Endothelial cell of umbilical vein (primary cell): ENCODE data around the gene DLGAP1. TPM values are rescaled to one million over a fixed set of nuclear protein-coding genes. Genes with fewer than 3 reads are reported as not detected.

Experiments used
- BruUV-seq: library from RNA; stranded (reverse); fragments of 400-500 nt; replicated peaks from 2 replicates; lab custom pipeline; 2021; lab: Mats Ljungman, UMichigan
- CTCF ChIA-PET: fragments of 300-600, 350-600 bp; sonication (Branson Sonifier 250); formaldehyde crosslinking; loops from one replicate; lab custom pipeline; 2021; ENCODE audit warnings: antibody characterized with exemption, inconsistent platforms; lab: Charles Lee
- POLR2A ChIA-PET: fragments of 300-600, 350-600 bp; sonication (Branson Sonifier 250); formaldehyde crosslinking; loops from one replicate; lab custom pipeline; 2021; ENCODE audit warnings: antibody characterized with exemption, inconsistent platforms; lab: Charles Lee
- DNase-seq: peaks from one replicate; pipeline ENCODE4 v3.0.0-alpha.2; 2011; ENCODE audit warnings: low read depth, low spot score
- FAIRE-seq: peaks from 2 replicates; lab custom pipeline; 2011; peaks lifted over from hg19 to GRCh38; lab: Jason Lieb, UNC
- H2AFZ ChIP-seq: 2 replicates; pipeline ENCODE4 v1.6.0; 2012; ENCODE audit warnings: low read depth, low read length, control low read depth, inconsistent platforms
- H3K27ac ChIP-seq: 2 replicates; pipeline ENCODE4 v1.5.1; 2011; ENCODE audit warnings: low read depth, mild to moderate bottlenecking, control low read depth, low read length, moderate library complexity; ENCODE audit not compliant: insufficient read depth
- H3K27me3 ChIP-seq, 2 experiments: 2 replicates each; pipeline versions ENCODE4 v1.6.0 to v1.6.1; 2011; ENCODE audit warnings: low read length in 2 of 2, mixed read lengths in 1 of 2; ENCODE audit not compliant: control insufficient read depth in 2 of 2, insufficient read depth in 2 of 2
- H3K36me3 ChIP-seq, 2 experiments: 2 replicates in 1 of 2; 3 replicates in 1 of 2; pipeline ENCODE4 v1.5.1; 2011; ENCODE audit warnings: low read length in 2 of 2, mild to moderate bottlenecking in 1 of 2, moderate library complexity in 1 of 2; ENCODE audit not compliant: control insufficient read depth in 2 of 2, insufficient read depth in 2 of 2; ENCODE audit errors: extremely low read depth in 1 of 2
- H3K4me1 ChIP-seq: 3 replicates; pipeline ENCODE4 v1.5.1; 2011; ENCODE audit warnings: mild to moderate bottlenecking, low read length; ENCODE audit not compliant: control insufficient read depth, insufficient read depth; ENCODE audit errors: extremely low read depth
- H3K4me2 ChIP-seq: 2 replicates; pipeline ENCODE4 v1.6.1; 2011; ENCODE audit warnings: low read length, control low read depth, mixed read lengths; ENCODE audit not compliant: insufficient read depth
- H3K4me3 ChIP-seq, 3 experiments: fragments of 200-600 bp in 1 of 3; sonication (generic), shearing (Covaris generic) in 1 of 3; replicated peaks in 1 of 3; 2 replicates each; pipeline ENCODE4 v1.5.1; 2011 to 2016; ENCODE audit warnings: control low read depth in 3 of 3, low read length in 3 of 3, mild to moderate bottlenecking in 2 of 3, inconsistent platforms in 1 of 3, low read depth in 1 of 3, moderate library complexity in 1 of 3; ENCODE audit not compliant: insufficient read depth in 1 of 3
- H3K79me2 ChIP-seq: 2 replicates; pipeline ENCODE4 v1.6.0; 2012; ENCODE audit warnings: low read length, inconsistent platforms; ENCODE audit not compliant: control insufficient read depth, insufficient read depth
- H3K9ac ChIP-seq: replicated peaks from 2 replicates; pipeline ENCODE3; 2011; ENCODE audit warnings: low read length, control low read depth; ENCODE audit not compliant: insufficient read depth; ENCODE audit errors: extremely low read depth
- H3K9me1 ChIP-seq: replicated peaks from 3 replicates; pipeline ENCODE4 v1.6.0; 2011; ENCODE audit warnings: mild to moderate bottlenecking, low read length; ENCODE audit not compliant: control insufficient read depth, insufficient read depth; ENCODE audit errors: extremely low read depth
- H3K9me3 ChIP-seq: replicated peaks from 2 replicates; pipeline ENCODE4 v1.5.1; 2012; ENCODE audit warnings: low read length, inconsistent platforms; ENCODE audit not compliant: control insufficient read depth, insufficient read depth
- H4K20me1 ChIP-seq: replicated peaks from 2 replicates; pipeline ENCODE3; 2011; ENCODE audit warnings: mild to moderate bottlenecking, low read length; ENCODE audit not compliant: control insufficient read depth, insufficient read depth; ENCODE audit errors: extremely low read depth
- CTCF ChIP-seq, 2 donors: IDR thresholded peaks; 1 replicate in 1 of 2; 2 replicates in 1 of 2; pipeline ENCODE4 v1.5.1; 2011; ENCODE audit warnings: low read length in 2 of 2, mild to moderate bottlenecking in 2 of 2, moderate library complexity in 2 of 2, control low read depth in 1 of 2, inconsistent platforms in 1 of 2, low read depth in 1 of 2; ENCODE audit not compliant: insufficient read depth in 1 of 2; ENCODE audit errors: extremely low read depth in 1 of 2
- EZH2 ChIP-seq: IDR thresholded peaks from 2 replicates; pipeline ENCODE4 v1.6.1; 2012; ENCODE audit warnings: borderline replicate concordance, low read depth, mild to moderate bottlenecking, moderate library complexity, low read length, inconsistent platforms; ENCODE audit not compliant: severe bottlenecking
- FOS ChIP-seq: IDR thresholded peaks from 2 replicates; pipeline ENCODE4 v1.6.1; 2011; ENCODE audit warnings: mild to moderate bottlenecking, low read length, moderate library complexity, borderline replicate concordance; ENCODE audit not compliant: insufficient read depth
- GATA2 ChIP-seq: IDR thresholded peaks from 2 replicates; pipeline ENCODE4 v1.7.0; 2011; ENCODE audit warnings: low read depth, mild to moderate bottlenecking, moderate library complexity, mixed read lengths, low read length; ENCODE audit not compliant: insufficient read length, insufficient read depth
- JUN ChIP-seq: IDR thresholded peaks from 2 replicates; pipeline ENCODE4 v1.6.1; 2011; ENCODE audit warnings: borderline replicate concordance, low read depth; ENCODE audit not compliant: insufficient read length, insufficient read depth
- MAX ChIP-seq: IDR thresholded peaks from 2 replicates; pipeline ENCODE4 v1.6.1; 2011; ENCODE audit not compliant: insufficient read depth, insufficient read length
- MYC ChIP-seq: IDR thresholded peaks from one replicate; pipeline ENCODE4 v1.6.1; 2011; ENCODE audit warnings: mild to moderate bottlenecking, low read depth, low read length
- POLR2A ChIP-seq: IDR thresholded peaks from 2 replicates; pipeline ENCODE4 v1.6.1; 2012; ENCODE audit warnings: low read depth, mild to moderate bottlenecking, control low read depth, low read length
- POLR2AphosphoS5 ChIP-seq: IDR thresholded peaks from 2 replicates; pipeline ENCODE4 v1.6.1; 2012; ENCODE audit warnings: low read depth, mild to moderate bottlenecking, control low read depth, low read length, moderate library complexity; ENCODE audit not compliant: insufficient read depth
- dilution Hi-C: fragments of 300-500 bp; cut with MboI; formaldehyde crosslinking; loops from one replicate; pipeline ENCODE4 v1.15.0; 2019; ENCODE audit warnings: low sequenced_read_pairs; ENCODE audit not compliant: extremely low pct_ligation_motif_present
- intact Hi-C: fragments of 100-400 bp; cut with micrococcal nuclease; formaldehyde crosslinking; loops from one replicate; pipeline ENCODE4 v1.10.0; 2022
- polyA plus RNA-seq, 4 experiments: library from polyadenylated mRNA; depleted of rRNA in 3 of 4; stranded (reverse) in 3 of 4; unstranded in 1 of 4; fragments of >200 nt; gene quantifications; 2 replicates each; pipeline versions ENCODE4 v1.2.1 to v1.2.3, GENCODE V29; 2011 to 2012; ENCODE audit warnings: missing spikeins in 1 of 4
- total RNA-seq: library from RNA; stranded (reverse); gene quantifications from 2 replicates; pipeline ENCODE4 v1.2.3, GENCODE V29; 2021

The DLGAP1 gene
- total and polyA plus RNA-seq, 2 donors (not counting 3 experiments of a cell fraction or from before 2014, with no cell fraction given): 0.04 TPM; not detected in 1

- H3K9ac ChIP-seq: no peak overlapping the region
- H3K9me1 ChIP-seq: no peaks in the 10 kb centered on the region
- ChIA-PET POLR2A (no interaction called here), CTCF (no interaction called here)
- H3K27me3 ChIP-seq: peaks cover 12 to 28% of the 10 kb centered on the region in 2 experiments
- no peaks in the 10 kb centered on the region for H3K79me2 ChIP-seq
- TF ChIP-seq JUN: no peak
- no peak for TF ChIP-seq GATA2
- no peak for TF ChIP-seq MAX
- TF ChIP-seq POLR2AphosphoS5: no peak
- no peak for TF ChIP-seq CTCF (IDR thresholded peaks at IDR 0.05; ENCODE audit: extremely low read depth in 1 of 2, insufficient read depth in 1 of 2, low read depth in 1 of 2, low read length in 2 of 2)
- TF ChIP-seq FOS: no peak
- no peak for TF ChIP-seq POLR2A
- no peak for TF ChIP-seq EZH2
- TF ChIP-seq MYC: no peak
- DNase-seq (no peak), FAIRE-seq (no peak)
- H3K9me3 ChIP-seq: no peaks in the 10 kb centered on the region
- no peaks in the 10 kb centered on the region for H3K4me1 ChIP-seq
- intact Hi-C loops: no loop called here
- H3K36me3 ChIP-seq: no peaks in the 10 kb centered on the region
- no TSS peak for BruUV-seq
- no peak overlapping the region for H3K27ac ChIP-seq
- dilution Hi-C loops: no loop called here
- no peaks in the 10 kb centered on the region for H4K20me1 ChIP-seq
- H3K4me3 ChIP-seq: no peak overlapping the region
- H3K4me2 ChIP-seq: no peak overlapping the region
- H2AFZ ChIP-seq: no peak overlapping the region
Measured at GRCh38 chr18:4453567-4453873, 1.6 kb downstream of the DLGAP1 start.
